Measurements from ENCODE around the gene PIGU. TPM values are rescaled to one million over a fixed set of nuclear protein-coding genes. Genes with fewer than 3 reads are reported as not detected.

PIGU gene
- total and polyA plus RNA-seq, 2 donors (not counting 3 experiments of a cell fraction or from before 2014, with no cell fraction given): 20.3 to 81.8 TPM

GRCh38 chr20:34713194-34713943 is 36.5 kb upstream of the PIGU start:
- H3K36me3 ChIP-seq (ENCODE audit: control insufficient read depth in 2 of 2, extremely low read depth in 1 of 2, insufficient read depth in 2 of 2, low read length in 2 of 2): peaks cover 0 to 8% of the 10 kb centered on the region in 2 experiments
- no peaks in the 10 kb centered on the region for H3K9me3 ChIP-seq (replicated peaks; ENCODE audit: control insufficient read depth, insufficient read depth, low read length)
- POLR2A ChIA-PET: no interaction called here
- DNase-seq (ENCODE audit: low read depth, low spot score): peak; percentile 99
- BruUV-seq (replicated peaks): no TSS peak
- H4K20me1 ChIP-seq (replicated peaks; ENCODE audit: control insufficient read depth, extremely low read depth, insufficient read depth, low read length): no peaks in the 10 kb centered on the region
- H3K27me3 ChIP-seq (ENCODE audit: control insufficient read depth in 2 of 2, insufficient read depth in 2 of 2, low read length in 2 of 2): no peaks in the 10 kb centered on the region
- no peaks in the 10 kb centered on the region for H3K9me1 ChIP-seq (replicated peaks; ENCODE audit: control insufficient read depth, extremely low read depth, insufficient read depth, low read length)
- H3K4me1 ChIP-seq (ENCODE audit: control insufficient read depth, extremely low read depth, insufficient read depth, low read length): peaks cover 24% of the 10 kb centered on the region
- no peaks in the 10 kb centered on the region for H3K79me2 ChIP-seq (ENCODE audit: control insufficient read depth, insufficient read depth, low read length)
- intact Hi-C loops (cut with micrococcal nuclease): loop anchor here (1.0 kb wide), 1 partner anchor 134 kb away; no protein-coding TSS in a partner anchor
- peak overlapping the region; percentile 45 for H3K27ac ChIP-seq (ENCODE audit: insufficient read depth, low read depth, low read length)
- dilution Hi-C loops (cut with MboI; ENCODE audit: extremely low pct_ligation_motif_present, low sequenced_read_pairs): no loop called here
- no peak overlapping the region for H3K9ac ChIP-seq (replicated peaks; ENCODE audit: extremely low read depth, insufficient read depth, low read length)
- no peak overlapping the region for H3K4me2 ChIP-seq (ENCODE audit: insufficient read depth, low read length)
- CTCF ChIA-PET: interaction anchor here (0.5 to 2.0 kb wide), 8 partner anchors 9 to 401 kb away, joined by 3 to 9 read pairs (median 5); partner anchors contain the start of gene TP53INP2
- FAIRE-seq: peak; percentile 98
- TF ChIP-seq POLR2AphosphoS5 (IDR thresholded peaks at IDR 0.05; ENCODE audit: insufficient read depth, low read depth, low read length) (peak; percentile 68), POLR2A (IDR thresholded peaks at IDR 0.05; ENCODE audit: low read depth, low read length) (peak; percentile 12), EZH2 (IDR thresholded peaks at IDR 0.05; ENCODE audit: borderline replicate concordance, low read depth, low read length, severe bottlenecking) (no peak), CTCF (IDR thresholded peaks at IDR 0.05; ENCODE audit: extremely low read depth in 1 of 2, insufficient read depth in 1 of 2, low read depth in 1 of 2, low read length in 2 of 2) (no peak), FOS (IDR thresholded peaks at IDR 0.05; ENCODE audit: borderline replicate concordance, insufficient read depth, low read length) (peak; percentile 96), MYC (IDR thresholded peaks at IDR 0.05; ENCODE audit: low read depth, low read length) (no peak), MAX (IDR thresholded peaks at IDR 0.05; ENCODE audit: insufficient read depth, insufficient read length) (no peak), GATA2 (IDR thresholded peaks at IDR 0.05; ENCODE audit: insufficient read depth, insufficient read length, low read depth, low read length) (peak; percentile 86), JUN (IDR thresholded peaks at IDR 0.05; ENCODE audit: borderline replicate concordance, insufficient read depth, insufficient read length, low read depth) (peak; percentile 90)
- H3K4me3 ChIP-seq (replicated peaks in 1 of 3; ENCODE audit: insufficient read depth in 1 of 3, low read depth in 1 of 3, low read length in 3 of 3): no peak overlapping the region
- no peak overlapping the region for H2AFZ ChIP-seq (ENCODE audit: low read depth, low read length)

Data from endothelial cell of umbilical vein (primary cell).